Measurements from ENCODE around the gene MAPKBP1.

Gene MAPKBP1

DNA sequence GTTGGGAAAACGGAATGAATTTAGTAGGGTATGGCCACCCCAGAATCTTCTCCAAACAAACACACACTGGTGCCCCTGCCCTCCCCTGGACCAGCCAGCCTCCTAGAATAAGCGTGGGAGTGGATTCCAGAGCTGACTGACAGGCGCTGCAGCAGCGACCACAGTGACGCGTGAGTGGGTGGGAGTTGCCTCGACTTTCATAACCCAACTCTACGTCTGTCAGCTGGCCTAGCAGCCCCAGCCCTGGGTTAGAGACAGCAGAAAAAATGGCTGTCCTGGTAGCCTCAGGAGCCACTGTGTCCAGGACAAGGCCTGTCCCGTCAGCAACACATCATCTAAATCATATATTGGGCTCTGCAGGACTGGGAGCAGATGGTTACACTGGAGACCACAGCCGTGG lies 74.3 kb downstream of the MAPKBP1 start:
- no peak for DNase-seq (ENCODE audit: low spot score)

DNA sequence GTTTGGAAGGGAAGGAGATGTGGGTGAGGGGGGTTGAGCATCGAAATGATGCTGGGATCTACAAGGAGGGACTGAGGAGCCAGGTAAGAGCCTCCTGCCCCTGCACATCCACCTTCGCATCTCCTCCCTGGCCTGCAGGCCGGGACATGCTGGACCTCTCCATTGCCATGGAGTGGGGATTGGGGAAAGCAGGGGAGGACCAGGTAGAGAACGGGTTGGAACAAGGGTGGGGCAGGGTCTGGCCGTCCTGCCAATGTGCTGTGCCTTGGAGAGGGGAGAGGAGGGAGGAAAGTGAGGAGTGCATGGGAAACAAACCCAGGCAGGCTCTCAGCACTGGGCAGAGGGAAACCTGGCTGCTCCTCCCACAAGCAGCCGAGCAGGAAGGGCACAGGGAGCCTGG lies 74.9 kb downstream of the MAPKBP1 start:
- DNase-seq (ENCODE audit: low spot score) = no peak

DNA sequence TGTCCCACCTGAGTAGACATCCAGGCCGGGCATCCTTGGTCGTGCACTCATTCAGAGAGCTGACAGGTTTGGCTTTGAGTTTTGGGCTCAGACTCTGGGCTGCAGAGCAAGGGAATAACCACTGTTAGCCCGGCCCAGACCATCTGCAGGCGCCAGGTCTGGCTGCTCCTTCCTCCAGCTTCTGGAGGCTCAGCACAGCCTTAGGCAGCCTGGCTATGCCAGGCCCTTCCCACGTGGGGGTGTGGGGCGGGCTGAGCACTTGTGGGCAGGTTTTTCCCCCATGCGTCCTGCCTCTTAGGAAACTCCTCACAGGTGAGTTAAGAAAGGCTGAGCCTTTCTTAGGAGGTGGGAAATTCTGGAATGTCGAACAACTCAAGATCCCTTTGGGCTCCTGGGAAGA lies 75.6 kb downstream of the MAPKBP1 start:
- DNase-seq (ENCODE audit: low spot score) = no peak

DNA sequence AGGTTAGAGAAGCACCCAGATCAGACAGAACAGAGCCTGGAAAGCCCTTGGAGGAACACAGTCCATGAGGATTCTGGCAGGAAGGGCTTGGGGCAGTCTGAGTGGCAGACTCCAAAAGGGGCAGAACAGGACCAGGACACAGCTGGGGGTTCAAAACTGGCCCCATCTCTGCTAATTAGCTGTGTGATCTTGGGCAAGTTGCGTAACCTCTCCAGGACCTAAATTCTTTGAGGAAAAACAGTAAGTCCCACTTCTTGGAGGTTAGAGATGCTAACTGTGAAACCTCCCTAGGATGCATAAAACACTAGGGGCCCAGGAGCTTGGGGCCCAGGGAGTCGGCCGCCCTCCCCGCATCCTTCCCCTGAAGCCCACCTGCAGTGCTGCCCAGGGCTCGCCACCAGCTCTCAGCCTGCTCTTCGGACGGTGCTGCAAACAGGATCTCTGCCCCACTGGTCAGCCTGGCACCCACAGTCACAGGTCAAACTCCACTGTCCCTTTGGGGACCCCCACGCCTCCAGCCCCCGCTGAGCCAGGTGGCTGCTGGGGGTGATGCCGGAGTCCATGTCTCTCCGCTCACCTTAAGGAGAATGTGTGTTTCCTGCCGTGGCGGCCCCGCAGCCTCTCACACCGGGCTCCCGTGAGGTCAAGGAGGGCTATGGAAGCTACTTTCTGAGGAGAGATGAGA lies 76.3 kb downstream of the MAPKBP1 start:
- no peak for DNase-seq (ENCODE audit: low spot score)

DNA sequence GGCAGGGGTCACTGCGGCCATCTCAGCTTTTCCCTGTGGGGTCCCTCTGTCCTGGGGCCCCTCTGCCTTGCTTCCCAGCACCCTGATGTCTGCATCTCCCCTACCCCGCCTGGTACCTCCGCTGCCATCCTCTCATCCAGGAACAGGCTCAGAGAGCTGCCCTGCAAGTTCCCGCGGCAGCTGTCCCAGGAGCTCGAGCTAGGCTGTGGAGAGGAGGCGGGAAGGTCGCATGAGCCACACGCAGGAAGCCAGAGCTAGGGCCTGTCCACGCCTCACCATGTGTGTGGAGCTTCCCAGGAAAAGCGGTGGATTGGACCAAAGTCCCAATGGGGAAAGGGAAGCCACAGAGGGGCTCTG lies 76.9 kb downstream of the MAPKBP1 start:
- no peak for DNase-seq (ENCODE audit: low spot score)

DNA sequence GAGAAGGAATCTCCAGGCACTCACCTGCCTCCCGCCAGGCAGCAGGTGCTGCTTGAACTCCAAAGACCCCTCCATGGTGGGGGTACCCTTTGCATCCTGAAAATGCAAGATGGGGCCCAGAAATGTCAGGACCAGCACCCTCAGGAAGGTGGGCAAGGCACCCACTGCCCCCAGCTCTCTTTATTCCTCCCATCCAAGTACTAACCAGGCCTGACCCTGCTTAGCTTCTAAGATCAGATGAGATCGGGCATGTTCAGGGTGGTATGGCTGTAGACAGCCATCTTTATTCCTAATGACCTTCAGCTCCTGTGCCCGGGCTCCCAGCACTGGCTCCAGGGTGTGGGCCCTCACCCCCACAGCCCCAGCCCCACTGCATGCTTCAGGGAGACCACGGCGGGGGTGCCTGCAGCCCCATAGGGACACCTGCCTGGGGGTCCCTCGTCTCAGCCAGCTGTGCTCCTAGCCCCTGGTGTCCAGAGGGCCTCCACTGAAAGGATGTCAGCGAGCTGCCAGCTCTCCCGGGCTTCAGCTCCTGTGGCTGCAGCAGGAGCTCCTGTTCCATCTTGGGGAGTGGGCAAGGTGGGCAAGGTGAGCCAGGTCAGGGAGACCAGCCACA lies 77.6 kb downstream of the MAPKBP1 start:
- no peak for DNase-seq (ENCODE audit: low spot score)

DNA sequence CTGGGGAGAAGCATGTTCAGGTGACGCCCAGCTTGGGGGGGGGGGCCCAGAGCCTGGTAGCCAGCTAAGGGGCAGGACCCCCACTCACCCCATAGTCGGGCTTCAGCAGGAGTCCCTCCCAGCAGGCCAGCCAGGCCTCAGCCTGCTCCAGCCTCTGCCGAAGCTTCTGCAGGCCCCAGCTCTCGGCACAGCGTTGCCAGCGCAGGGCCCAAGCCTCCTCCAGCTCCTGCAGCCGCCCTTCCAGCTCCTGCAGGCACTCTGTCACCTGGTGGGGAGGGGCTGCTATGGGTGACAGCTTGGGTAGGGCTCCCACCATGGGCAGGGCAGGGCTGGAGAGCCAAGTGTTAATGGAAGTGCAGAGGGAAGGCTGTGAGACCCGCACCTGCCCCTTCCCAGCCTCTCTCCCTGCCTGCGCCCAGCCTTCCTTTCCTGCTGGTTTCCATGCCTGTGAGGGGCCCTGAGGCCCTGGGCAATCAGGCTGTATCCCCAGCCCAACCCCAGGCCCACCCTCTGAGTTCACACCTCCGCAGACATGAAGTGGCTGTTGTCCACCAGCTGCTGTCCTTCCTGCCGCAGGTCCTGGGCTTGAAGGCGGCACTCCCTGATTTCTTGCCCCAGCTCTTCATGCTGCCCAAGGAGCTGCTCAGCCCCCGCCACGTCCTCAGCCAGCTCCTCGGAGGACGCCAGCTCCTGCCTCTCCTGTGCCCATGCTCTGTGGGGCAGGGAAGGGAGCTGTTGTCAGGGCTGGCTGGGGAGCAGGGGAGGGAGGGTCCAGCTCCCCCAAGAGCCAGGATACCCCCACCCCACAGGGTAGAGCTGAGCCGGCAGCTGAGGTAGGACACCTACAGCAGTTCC lies 78.7 kb downstream of the MAPKBP1 start:
- DNase-seq (ENCODE audit: low spot score) = no peak

DNA sequence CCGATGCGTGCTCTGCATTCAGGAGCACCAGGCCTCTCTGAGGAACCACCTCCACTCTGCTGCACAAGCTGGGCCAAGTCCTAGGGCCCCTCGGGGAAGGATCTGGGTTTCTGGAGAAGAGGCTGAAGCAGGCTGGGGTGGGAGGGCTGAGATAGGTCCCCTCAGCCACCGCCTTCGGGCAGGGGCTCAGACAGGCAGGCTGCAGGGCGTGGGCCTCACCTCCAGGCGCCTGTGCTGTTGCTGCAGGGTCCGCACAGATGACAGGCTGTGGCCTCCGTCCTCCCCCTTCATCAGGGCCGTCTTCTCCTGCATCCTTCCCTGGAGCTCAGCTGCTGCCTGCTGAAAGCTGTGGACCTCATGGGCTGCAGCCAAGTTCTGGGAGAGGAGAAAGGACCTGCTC lies 79.5 kb downstream of the MAPKBP1 start:
- no peak for DNase-seq (ENCODE audit: low spot score)

DNA sequence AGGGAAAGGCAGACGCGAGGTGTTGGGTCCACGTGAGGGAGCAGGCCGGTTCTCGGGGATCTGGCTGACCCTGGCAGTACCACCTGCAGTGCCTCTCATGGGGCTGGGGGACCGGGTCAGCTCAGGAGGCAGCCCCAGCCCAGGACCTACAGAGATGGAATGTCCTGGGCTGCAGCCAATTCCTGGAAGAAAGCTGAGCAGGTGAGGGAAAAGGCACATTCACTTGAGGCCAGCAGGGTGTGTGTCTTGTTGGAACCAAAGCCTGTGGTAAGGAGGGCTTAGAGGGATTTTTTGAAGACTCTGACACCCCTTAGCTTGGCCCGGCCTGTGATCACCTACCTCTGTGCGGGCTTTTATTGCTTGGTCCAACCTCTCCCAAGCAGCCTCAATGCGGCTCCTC lies 80.2 kb downstream of the MAPKBP1 start:
- DNase-seq (ENCODE audit: low spot score) = no peak

DNA sequence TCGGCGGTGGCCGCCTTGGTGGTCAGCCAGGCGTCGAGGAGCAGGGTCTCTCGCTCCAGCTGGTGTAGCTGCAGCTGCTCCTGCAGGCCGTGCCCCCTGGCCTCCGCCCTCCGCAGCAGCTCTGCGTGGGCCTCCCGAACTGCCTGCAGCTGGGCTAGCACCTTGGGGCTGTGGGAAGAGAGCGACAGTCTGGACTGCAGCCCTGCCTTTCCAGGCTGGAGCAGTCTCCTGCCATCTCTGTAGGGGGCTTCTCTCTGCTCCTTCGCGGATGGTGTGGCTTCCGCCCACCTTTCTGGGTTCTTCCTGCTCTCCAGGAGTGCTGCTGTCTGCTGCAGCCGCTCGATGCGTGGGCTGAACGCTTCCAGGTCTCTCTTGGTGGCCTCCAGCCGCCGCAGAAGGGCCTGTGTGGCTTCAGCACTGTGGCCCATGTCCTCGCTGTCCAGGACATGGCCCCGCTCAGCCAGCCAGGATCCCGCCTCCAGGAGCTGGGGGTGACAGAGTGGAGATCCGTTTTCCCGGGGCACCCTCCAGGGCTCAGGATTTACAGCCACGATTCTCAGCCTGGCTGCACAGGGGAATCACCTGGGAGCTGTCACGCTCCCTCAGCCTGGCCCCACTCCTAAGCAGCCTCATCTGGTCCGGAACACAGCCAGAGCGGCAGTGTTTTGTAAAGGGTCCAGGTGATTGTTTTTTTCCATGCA lies 81.1 kb downstream of the MAPKBP1 start:
- no peak for DNase-seq (ENCODE audit: low spot score)

DNA sequence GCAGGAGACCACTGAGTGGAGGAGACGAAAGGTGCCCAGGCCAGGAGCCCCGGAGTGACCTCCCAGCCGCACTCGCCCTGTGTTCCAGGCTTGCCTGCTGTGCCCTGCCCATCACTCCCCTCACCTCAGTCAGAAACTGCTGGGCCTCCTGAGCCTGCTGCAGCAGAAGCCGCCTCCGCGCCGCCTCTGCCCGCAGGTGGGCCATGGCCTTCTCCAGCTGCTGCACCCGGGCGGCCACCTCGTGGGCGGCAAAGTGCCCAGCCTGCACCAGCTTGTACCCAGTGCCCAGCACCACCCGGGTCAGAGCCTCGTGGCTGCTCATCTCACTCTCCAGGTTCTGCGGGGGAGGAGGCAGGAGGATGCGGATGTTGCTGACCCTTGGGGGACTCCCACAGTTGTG lies 82.0 kb downstream of the MAPKBP1 start:
- no peak for DNase-seq (ENCODE audit: low spot score)

DNA sequence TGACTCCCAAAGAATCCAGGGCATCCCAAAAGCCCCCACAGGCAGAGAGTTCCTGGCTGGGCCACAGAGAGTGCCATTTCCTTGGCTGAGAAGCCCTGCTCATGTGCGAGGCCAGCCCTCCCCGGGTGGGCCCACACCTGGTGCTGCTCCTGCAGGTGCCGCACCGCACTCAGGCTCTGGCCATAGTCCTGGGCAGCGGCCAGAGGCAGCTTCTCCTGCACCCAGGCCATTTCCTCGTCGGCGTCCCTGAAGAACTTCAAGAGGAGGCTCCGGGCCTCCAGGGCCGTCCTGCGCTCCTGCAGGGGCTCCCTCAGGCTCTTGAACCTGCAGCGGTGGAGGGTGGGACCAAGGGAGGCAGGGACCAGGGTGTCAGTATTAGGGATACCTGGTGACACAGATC lies 82.4 kb downstream of the MAPKBP1 start:
- no peak for DNase-seq (ENCODE audit: low spot score)

DNA sequence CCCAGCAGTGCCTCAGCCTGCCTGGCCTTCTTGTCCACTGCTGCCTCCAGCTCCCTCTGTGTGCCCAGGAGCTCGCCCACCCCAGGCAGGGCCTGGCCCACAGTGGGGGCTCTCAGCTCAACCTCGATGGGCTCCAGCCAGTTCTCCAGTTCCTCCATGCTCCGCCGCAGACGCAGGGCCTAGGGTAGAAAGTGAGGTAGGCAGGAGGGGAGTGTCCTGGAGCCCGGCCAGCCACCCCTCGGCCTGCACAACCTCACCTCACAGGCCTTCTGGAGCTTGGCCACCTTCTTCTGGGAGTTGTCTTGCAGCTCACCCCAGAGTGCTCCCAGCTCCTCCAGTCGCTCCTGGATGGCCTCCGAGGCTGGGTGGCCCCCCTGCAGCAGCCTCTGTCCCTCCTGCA lies 83.0 kb downstream of the MAPKBP1 start:
- no peak for DNase-seq (ENCODE audit: low spot score)

DNA sequence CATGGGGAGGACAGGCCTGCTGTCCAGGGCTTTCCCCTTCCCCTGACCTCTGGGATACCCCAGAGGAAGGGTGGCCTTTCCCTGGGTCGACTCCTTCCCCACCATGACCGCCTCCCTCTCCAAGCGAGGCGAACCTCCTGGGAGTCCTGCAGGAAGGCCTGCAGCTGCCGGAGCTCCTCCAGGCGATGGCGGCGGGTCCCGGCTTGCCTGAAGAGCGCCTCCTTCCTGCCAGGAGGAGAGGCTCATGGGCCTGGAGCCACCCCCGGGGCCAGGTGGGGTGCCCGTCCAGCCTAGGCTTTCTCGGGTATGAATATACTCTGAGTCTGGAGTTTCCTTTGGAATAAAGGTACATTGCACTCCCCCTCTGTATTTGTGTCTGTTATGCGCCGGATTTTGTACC lies 84.5 kb downstream of the MAPKBP1 start:
- no peak for DNase-seq (ENCODE audit: low spot score)

DNA sequence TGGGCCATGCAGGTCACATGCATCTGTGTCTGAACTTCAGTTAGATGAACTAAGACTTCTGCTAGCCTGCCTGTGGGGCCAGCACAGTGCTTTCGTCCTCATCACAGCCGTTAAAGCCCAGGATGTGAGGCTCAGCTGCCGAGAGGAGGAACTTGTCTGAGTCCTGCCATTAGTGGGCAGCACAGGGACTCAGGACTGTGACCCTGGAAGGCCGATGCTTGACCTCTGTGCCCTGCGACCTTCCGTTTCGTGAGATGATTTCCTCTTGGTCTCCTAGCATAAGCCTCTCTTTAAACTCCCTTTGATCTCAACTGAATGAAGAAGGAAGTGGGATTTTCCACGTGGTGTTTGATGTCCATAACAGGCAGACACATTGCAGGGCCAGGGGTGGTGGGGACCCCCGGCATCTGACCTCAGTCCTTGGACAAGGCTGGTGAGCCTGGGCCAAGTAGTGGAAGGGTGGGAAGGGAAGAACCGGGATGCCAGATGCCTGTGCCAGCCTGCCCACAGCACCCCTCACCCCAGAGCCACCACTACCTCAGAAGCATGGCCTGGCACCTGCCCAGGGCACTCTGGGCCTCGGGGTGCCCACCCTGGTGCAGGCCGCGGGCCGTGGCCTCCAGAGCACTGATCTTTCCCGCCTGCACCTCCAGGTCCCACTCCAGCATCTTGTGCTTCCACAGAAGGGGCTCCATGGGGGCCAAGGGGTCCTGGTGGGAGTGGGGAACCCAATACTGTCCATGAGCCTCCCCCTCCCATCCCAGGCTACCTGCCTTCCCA lies 86.0 kb downstream of the MAPKBP1 start:
- peak; percentile 36 for DNase-seq (ENCODE audit: low spot score)

DNA sequence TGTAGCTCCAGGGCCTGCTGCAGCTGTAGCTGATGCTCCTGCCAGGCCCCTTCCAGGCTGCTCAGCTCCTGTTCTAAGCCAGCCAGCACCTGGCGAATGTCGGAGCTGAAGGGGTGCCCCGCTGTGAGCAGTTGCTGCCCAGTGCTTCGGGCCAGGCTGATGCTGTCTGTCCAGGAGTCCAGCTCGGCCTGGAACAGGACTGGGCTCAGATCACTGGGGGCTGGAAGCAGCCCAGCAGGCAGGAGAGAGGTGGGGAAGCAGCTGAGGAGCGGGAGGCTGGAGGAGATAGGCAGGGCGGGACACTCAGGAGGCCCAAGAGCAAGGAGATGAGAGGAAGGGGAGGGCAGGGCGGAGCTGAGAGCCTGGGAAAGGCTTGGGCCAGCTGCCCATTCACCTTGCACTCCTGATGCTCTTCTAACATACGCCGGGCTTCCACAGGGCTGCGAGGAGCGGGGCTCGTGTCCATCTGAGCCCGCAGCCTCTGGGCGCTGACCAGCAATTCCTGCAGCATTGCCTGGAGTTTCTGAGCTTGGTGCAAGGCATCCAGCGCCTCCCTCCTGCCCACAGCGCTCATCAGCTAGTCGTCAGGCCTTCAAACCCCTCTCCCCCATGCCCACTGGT lies 87.6 kb downstream of the MAPKBP1 start:
- DNase-seq (ENCODE audit: low spot score) = no peak

DNA sequence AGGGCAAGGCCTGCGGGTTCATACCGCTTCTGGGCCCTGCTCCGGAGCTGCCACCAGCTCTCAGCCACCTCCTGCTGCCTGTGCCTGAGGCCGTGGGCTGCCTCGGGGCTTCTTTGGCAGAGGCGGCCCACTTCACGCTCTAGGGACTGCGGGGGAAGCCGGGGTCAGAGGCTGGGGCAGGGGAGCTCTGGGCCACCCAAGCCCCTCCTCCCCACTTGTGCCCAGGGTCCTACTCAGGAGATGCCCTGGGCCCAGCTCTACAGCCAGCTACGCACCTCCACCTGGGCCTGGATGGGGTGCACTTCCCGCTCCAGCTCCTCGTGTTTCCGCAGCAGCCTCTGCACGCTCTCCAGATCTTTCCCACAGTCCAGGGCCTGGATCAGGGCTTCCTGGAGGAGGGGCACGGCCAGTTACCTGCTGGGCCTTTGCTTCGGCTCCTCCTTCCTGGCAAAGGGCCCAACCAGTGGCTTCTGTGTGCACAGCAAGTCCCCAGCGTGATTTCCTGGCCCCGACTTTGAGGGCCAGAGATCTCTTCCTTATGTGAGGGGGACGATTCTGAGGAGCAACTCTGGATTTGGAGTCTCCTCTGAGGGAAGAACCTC lies 88.3 kb downstream of the MAPKBP1 start:
- no peak for DNase-seq (ENCODE audit: low spot score)

DNA sequence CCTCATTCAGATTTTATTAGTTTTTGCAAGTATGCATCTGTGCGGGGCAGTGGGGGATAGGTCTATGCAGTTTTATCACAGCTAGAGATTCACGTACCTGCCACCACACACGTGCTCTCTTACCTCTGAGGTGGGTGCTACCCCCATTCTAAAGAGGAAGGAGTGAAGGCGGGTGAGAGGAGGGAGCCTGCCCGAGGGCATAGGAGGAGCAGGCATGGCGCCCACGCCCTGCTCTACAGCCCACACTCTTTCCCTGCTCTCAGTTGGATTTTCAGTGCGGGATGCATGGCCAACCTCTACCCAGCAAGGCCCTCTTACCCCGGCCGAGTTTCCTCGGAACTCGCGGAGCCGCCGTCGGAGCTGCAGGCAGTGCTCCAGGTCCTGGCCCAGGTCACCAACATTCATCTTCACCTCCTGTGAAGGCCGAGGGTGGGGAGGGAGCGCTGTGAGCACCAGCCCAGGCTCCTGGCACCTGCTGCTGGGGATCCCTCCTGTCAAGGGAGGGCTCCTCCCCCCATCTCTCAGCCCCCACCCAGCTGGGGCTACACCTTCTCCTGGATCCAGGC lies 91.3 kb downstream of the MAPKBP1 start:
- DNase-seq (ENCODE audit: low spot score) = no peak

DNA sequence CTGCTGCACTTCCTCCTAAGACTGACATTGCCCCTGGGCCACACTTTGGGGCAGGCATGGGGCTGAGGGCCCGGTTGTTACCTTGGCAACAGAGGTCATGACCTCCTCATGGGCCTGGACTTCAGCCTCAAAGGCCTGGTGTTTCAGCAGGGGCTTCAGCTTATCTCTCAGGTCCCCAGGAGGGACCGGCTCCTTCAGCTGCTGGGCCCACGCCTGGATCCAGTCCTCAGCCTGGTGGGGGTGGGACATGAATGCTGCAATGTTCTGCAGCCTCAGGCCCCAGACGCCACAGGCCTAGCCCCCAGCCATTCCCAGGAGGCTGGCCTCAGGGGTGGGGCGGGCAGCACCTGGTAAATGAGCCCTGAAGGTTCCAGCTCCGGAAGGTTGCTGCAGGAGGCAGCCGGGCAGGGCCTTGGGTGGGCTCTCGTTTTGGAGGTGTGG lies 92.0 kb downstream of the MAPKBP1 start:
- DNase-seq (ENCODE audit: low spot score) = peak; percentile 83

DNA sequence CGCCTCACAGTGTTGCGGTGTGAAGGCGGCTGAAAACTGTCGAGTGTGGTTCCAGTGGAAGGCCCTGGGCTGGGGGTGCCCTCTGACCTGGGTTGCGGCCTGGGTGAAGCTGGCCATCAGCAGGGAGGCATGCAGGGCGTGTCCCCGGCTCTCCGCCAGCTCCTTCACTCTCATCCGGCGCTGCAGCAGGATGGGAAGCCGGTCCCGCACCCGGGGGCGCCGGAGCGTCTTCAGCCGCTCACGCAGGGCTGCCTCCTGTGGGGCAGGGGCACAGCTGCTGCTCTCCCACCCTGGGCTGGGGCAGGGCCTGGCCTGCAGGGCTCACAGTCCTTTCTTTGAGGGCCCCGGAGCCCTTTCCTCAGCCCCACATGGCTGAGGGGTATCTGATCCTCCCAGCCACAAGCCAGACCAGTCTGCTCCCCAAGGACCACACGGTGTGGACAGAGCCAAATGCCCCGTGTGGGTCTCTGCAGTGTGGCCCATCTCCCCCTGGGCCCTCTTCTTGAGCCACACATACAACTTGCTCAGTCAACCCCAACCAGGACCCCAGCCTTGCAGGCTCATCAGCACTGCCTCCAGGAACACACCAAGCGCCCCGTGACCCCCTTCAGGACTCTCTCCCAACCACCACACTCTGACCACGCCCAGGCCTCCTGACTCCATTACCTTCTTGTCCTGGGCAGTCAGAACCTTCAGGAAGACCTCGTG lies 92.7 kb downstream of the MAPKBP1 start:
- no peak for DNase-seq (ENCODE audit: low spot score)
